ENCODE measurements around the gene ZG16. TPM values are rescaled to one million over a fixed set of nuclear protein-coding genes. Genes with fewer than 3 reads are reported as not detected.
A peak's percentile ranks its signal among the peaks of the same experiment; 100 is the strongest.

The ZG16 gene
- total RNA-seq, 1 donor from 2014 or later: not detected

- no peak for DNase-seq (ENCODE audit: extremely low spot score, unreplicated experiment)
- Mint-ChIP-seq H3K27ac (ENCODE audit: unreplicated experiment) (peak overlapping the region; percentile 93), H3K4me3 (ENCODE audit: unreplicated experiment) (peak overlapping the region; percentile 81), H3K36me3 (ENCODE audit: unreplicated experiment) (peaks cover 4% of the 10 kb centered on the region), H3K4me1 (ENCODE audit: unreplicated experiment) (peaks cover 69% of the 10 kb centered on the region), H3K9me3 (ENCODE audit: unreplicated experiment) (no peaks in the 10 kb centered on the region), H3K27me3 (ENCODE audit: unreplicated experiment) (no peaks in the 10 kb centered on the region)
- no peak for TF ChIP-seq CTCF (IDR thresholded peaks at IDR 0.05)
These were observed 32.7 kb downstream of the ZG16 start for GRCh38 chr16:29810699-29811169.

- peak overlapping the region; percentile 81 for H3K4me3 Mint-ChIP-seq (ENCODE audit: unreplicated experiment)
- peak; percentile 97 for DNase-seq (ENCODE audit: extremely low spot score, unreplicated experiment)
- H3K27ac Mint-ChIP-seq (ENCODE audit: unreplicated experiment): peak overlapping the region; percentile 93
- H3K4me1 Mint-ChIP-seq (ENCODE audit: unreplicated experiment): peaks cover 72% of the 10 kb centered on the region
- no peaks in the 10 kb centered on the region for H3K9me3 Mint-ChIP-seq (ENCODE audit: unreplicated experiment)
- no peaks in the 10 kb centered on the region for H3K27me3 Mint-ChIP-seq (ENCODE audit: unreplicated experiment)
- no peak for TF ChIP-seq CTCF (IDR thresholded peaks at IDR 0.05)
- H3K36me3 Mint-ChIP-seq (ENCODE audit: unreplicated experiment): peaks cover 4% of the 10 kb centered on the region
These were observed 33.3 kb downstream of the ZG16 start for GRCh38 chr16:29811170-29811895.

GRCh38 chr16:29811896-29812665, 34.0 kb downstream of the ZG16 start, which contains the start of gene PRRT2:
TSS of gene PRRT2 (plus strand) at chr16:29812193. CDS start at chr16:29813055, 862 bp downstream.
- Mint-ChIP-seq H3K9me3 (ENCODE audit: unreplicated experiment) (no peaks in the 10 kb centered on the region), H3K4me3 (ENCODE audit: unreplicated experiment) (peak within 1 kb of the TSS; percentile 81), H3K27me3 (ENCODE audit: unreplicated experiment) (no peaks in the 10 kb centered on the region), H3K4me1 (ENCODE audit: unreplicated experiment) (peaks cover 77% of the 10 kb centered on the region), H3K36me3 (ENCODE audit: unreplicated experiment) (peaks cover 4% of the 10 kb centered on the region), H3K27ac (ENCODE audit: unreplicated experiment) (peak within 1 kb of the TSS; percentile 93)
- peak; percentile 92 for DNase-seq (ENCODE audit: extremely low spot score, unreplicated experiment)
- no peak for TF ChIP-seq CTCF (IDR thresholded peaks at IDR 0.05)

- no peak for DNase-seq (ENCODE audit: extremely low spot score, unreplicated experiment)
- no peaks in the 10 kb centered on the region for H3K27me3 Mint-ChIP-seq (ENCODE audit: unreplicated experiment)
- peak overlapping the region; percentile 93 for H3K27ac Mint-ChIP-seq (ENCODE audit: unreplicated experiment)
- peaks cover 6% of the 10 kb centered on the region for H3K36me3 Mint-ChIP-seq (ENCODE audit: unreplicated experiment)
- peaks cover 77% of the 10 kb centered on the region for H3K4me1 Mint-ChIP-seq (ENCODE audit: unreplicated experiment)
- no peaks in the 10 kb centered on the region for H3K9me3 Mint-ChIP-seq (ENCODE audit: unreplicated experiment)
- peak overlapping the region; percentile 81 for H3K4me3 Mint-ChIP-seq (ENCODE audit: unreplicated experiment)
- no peak for TF ChIP-seq CTCF (IDR thresholded peaks at IDR 0.05)
These were observed 34.9 kb downstream of the ZG16 start for GRCh38 chr16:29812754-29813643.
